WTC11 (cell line): Measurements from ENCODE around the gene CIZ1. TPM values are rescaled to one million over a fixed set of nuclear protein-coding genes. Genes with fewer than 3 reads are reported as not detected.

Experiments
- ATAC-seq: fragments of 200-7000 bp; cut with Tn5 transposase; 2 replicates; pipeline ENCODE4 v1.10.0; 2021; ENCODE audit warnings: mild to moderate bottlenecking, moderate library complexity
- CTCF ChIA-PET: fragments of 300-600 bp; sonication (Branson Sonifier 250); formaldehyde crosslinking; loops from one replicate; lab custom pipeline; 2021; ENCODE audit warnings: antibody characterized with exemption; lab: Charles Lee
- POLR2A ChIA-PET: fragments of 350-600 bp; sonication (Branson Sonifier 250); formaldehyde crosslinking; loops from one replicate; lab custom pipeline; 2021; ENCODE audit warnings: antibody characterized with exemption; lab: Charles Lee
- DNase-seq: peaks from one replicate; pipeline ENCODE4 v3.0.0; 2021; ENCODE audit warnings: low spot score
- H3K27ac Mint-ChIP-seq: 2 replicates; pipeline ENCODE4 v1.8.0; 2021; ENCODE audit warnings: mixed read lengths
- H3K27me3 Mint-ChIP-seq: 2 replicates; pipeline ENCODE4 v1.8.0; 2021; ENCODE audit warnings: low read depth, mild to moderate bottlenecking, moderate library complexity, mixed read lengths
- H3K36me3 Mint-ChIP-seq: 2 replicates; pipeline ENCODE4 v1.8.0; 2021; ENCODE audit warnings: mixed read lengths
- H3K4me1 Mint-ChIP-seq: 2 replicates; pipeline ENCODE4 v1.8.0; 2022; ENCODE audit warnings: mixed read lengths
- H3K4me3 Mint-ChIP-seq: 2 replicates; pipeline ENCODE4 v1.8.0; 2021; ENCODE audit warnings: mild to moderate bottlenecking, moderate library complexity, mixed read lengths
- H3K9me3 Mint-ChIP-seq: 2 replicates; pipeline ENCODE4 v1.8.0; 2021; ENCODE audit warnings: mixed read lengths
- CTCF ChIP-seq: fragments of 200-600 bp; IDR thresholded peaks from 2 replicates; pipeline ENCODE4 v1.8.0; 2022; ENCODE audit warnings: antibody characterized with exemption
- E2F1 ChIP-seq: sonication (generic); formaldehyde crosslinking; IDR thresholded peaks from 2 replicates; pipeline ENCODE4 v1.8.0; 2022; ENCODE audit warnings: mild to moderate bottlenecking, missing genetic modification reagents
- EMX1 ChIP-seq: fragments of 250-450 bp; sonication (Bioruptor Pico); IDR thresholded peaks from 2 replicates; pipeline ENCODE4 v1.8.0; 2021; ENCODE audit warnings: mild to moderate bottlenecking
- ETV6 ChIP-seq: sonication (generic); formaldehyde crosslinking; IDR thresholded peaks from 2 replicates; pipeline ENCODE4 v1.8.1; 2022; ENCODE audit warnings: mild to moderate bottlenecking, missing genetic modification reagents
- FOXP4 ChIP-seq: sonication (generic); formaldehyde crosslinking; IDR thresholded peaks from 2 replicates; pipeline ENCODE4 v1.8.0; 2022; ENCODE audit warnings: mild to moderate bottlenecking, missing genetic modification reagents
- GABPB1 ChIP-seq: sonication (generic); formaldehyde crosslinking; IDR thresholded peaks from 2 replicates; pipeline ENCODE4 v1.8.1; 2023; ENCODE audit warnings: mild to moderate bottlenecking, missing genetic modification reagents
- GRHL2 ChIP-seq: fragments of 250-450 bp; sonication (Bioruptor Pico); IDR thresholded peaks from 2 replicates; pipeline ENCODE4 v1.8.0; 2022; ENCODE audit warnings: mild to moderate bottlenecking, moderate library complexity; ENCODE audit not compliant: insufficient replicate concordance, severe bottlenecking
- MAX ChIP-seq: sonication (generic); formaldehyde crosslinking; IDR thresholded peaks from 2 replicates; pipeline ENCODE4 v1.8.0; 2022; ENCODE audit warnings: mild to moderate bottlenecking, missing genetic modification reagents
- NR1H2 ChIP-seq: sonication (generic); formaldehyde crosslinking; IDR thresholded peaks from 2 replicates; pipeline ENCODE4 v1.9.0; 2021; ENCODE audit warnings: mild to moderate bottlenecking, moderate library complexity, missing genetic modification reagents
- SOX15 ChIP-seq: fragments of 250-450 bp; sonication (Bioruptor Pico); IDR thresholded peaks from 2 replicates; pipeline ENCODE4 v1.9.0; 2021; ENCODE audit warnings: mild to moderate bottlenecking
- TEAD1 ChIP-seq: sonication (generic); formaldehyde crosslinking; IDR thresholded peaks from 2 replicates; pipeline ENCODE4 v1.8.0; 2022; ENCODE audit warnings: mild to moderate bottlenecking, missing genetic modification reagents
- ZBTB21 ChIP-seq: sonication (generic); formaldehyde crosslinking; IDR thresholded peaks from 2 replicates; pipeline ENCODE4 v1.8.1; 2023; ENCODE audit warnings: mild to moderate bottlenecking, missing genetic modification reagents, borderline replicate concordance
- ZNF121 ChIP-seq: sonication (generic); formaldehyde crosslinking; IDR thresholded peaks from 2 replicates; pipeline ENCODE4 v1.8.0; 2023; ENCODE audit warnings: missing genetic modification reagents
- ZNF138 ChIP-seq: sonication (generic); formaldehyde crosslinking; conservative IDR thresholded peaks from 2 replicates; pipeline ENCODE4 v1.8.1; 2022; ENCODE audit warnings: mild to moderate bottlenecking, moderate library complexity, missing genetic modification reagents
- total RNA-seq: library from RNA; stranded (reverse); gene quantifications from 3 replicates; pipeline ENCODE4 v1.2.3, GENCODE V29; 2021
- TF ChIP-seq, protein P1 (sequence below): sonication (generic); formaldehyde crosslinking; IDR thresholded peaks from 2 replicates; pipeline ENCODE4 v1.8.1; 2023; ENCODE audit warnings: mild to moderate bottlenecking, missing genetic modification reagents
- TF ChIP-seq, protein P2 (sequence below): sonication (generic); formaldehyde crosslinking; IDR thresholded peaks from 2 replicates; pipeline ENCODE4 v1.8.0; 2022; ENCODE audit warnings: missing genetic modification reagents
- TF ChIP-seq, protein P3 (sequence below): fragments of 250-450 bp; sonication (Bioruptor Pico); IDR thresholded peaks from 2 replicates; pipeline ENCODE4 v1.8.0; 2021; ENCODE audit warnings: mild to moderate bottlenecking
- TF ChIP-seq, protein P4 (sequence below): fragments of 250-450 bp; sonication (Bioruptor Pico); IDR thresholded peaks from 2 replicates; pipeline ENCODE4 v1.9.0; 2021; ENCODE audit warnings: mild to moderate bottlenecking
- TF ChIP-seq, protein P5 (sequence below): sonication (generic); formaldehyde crosslinking; IDR thresholded peaks from 2 replicates; pipeline ENCODE4 v1.8.0; 2023; ENCODE audit warnings: missing genetic modification reagents

Gene CIZ1
- total RNA-seq, 1 experiment from 2014 or later = 90.2 TPM

DNA sequence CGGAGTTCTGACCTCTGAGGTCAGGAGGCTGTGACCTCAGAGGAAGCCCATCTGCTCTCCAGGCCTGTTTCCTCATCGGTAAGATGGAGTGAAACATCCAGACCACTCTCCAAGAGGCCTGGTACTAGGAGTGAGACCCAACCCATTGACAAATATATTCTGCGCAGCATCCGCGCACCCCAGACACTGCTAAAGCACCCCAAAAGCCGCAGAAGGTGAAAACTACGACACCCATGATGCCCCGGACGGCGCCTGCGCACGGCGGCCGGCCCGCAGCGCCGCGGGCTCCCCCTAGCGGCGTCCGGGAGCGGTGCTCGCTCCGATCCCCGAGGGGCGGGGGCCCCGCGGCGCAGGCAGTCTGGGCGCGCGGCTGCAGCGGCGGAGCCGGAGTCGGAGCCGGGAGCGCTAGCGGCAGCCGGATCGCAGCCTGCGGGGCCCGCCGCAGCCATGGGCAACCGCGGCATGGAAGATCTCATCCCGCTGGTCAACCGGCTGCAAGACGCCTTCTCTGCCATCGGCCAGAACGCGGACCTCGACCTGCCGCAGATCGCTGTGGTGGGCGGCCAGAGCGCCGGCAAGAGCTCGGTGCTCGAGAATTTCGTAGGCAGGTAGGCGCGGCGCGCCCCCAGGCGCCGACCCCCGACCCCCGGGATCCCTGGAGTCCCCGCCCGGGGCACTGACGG is 11.8 kb upstream of the CIZ1 start, which contains the start of gene DNM1:
Gene DNM1 (plus strand): TSS at position 356 of the 683 bp plus-strand sequence. CDS start 92 bp downstream, at position 448.
- Mint-ChIP-seq H3K4me3 (peak within 1 kb of the TSS; percentile 76), H3K36me3 (no peaks in the 10 kb centered on the region), H3K27ac (peak within 1 kb of the TSS; percentile 3; the same call in 1 of the 2 replicates), H3K4me1 (peaks cover 24% of the 10 kb centered on the region), H3K27me3 (no peaks in the 10 kb centered on the region), H3K9me3 (no peaks in the 10 kb centered on the region)
- ATAC-seq (peak; percentile 74), DNase-seq (peak; percentile 73)
- CTCF ChIA-PET = interaction anchor here (0.6 to 2.0 kb wide), 19 partner anchors 8 to 440 kb away, joined by 3 to 23 read pairs (median 4); partner anchors contain the start of genes BBLN and CERCAM
- POLR2A ChIA-PET = no interaction called here
- TF ChIP-seq NR1H2 = no peak
- TF ChIP-seq ZNF121 (CRISPR knock-in tag) = no peak
- no peak for TF ChIP-seq E2F1 (CRISPR knock-in tag)
- TF ChIP-seq, protein P1, sequence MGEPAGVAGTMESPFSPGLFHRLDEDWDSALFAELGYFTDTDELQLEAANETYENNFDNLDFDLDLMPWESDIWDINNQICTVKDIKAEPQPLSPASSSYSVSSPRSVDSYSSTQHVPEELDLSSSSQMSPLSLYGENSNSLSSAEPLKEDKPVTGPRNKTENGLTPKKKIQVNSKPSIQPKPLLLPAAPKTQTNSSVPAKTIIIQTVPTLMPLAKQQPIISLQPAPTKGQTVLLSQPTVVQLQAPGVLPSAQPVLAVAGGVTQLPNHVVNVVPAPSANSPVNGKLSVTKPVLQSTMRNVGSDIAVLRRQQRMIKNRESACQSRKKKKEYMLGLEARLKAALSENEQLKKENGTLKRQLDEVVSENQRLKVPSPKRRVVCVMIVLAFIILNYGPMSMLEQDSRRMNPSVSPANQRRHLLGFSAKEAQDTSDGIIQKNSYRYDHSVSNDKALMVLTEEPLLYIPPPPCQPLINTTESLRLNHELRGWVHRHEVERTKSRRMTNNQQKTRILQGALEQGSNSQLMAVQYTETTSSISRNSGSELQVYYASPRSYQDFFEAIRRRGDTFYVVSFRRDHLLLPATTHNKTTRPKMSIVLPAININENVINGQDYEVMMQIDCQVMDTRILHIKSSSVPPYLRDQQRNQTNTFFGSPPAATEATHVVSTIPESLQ = no peak
- no peak for TF ChIP-seq SOX15 (CRISPR knock-in tag)
- TF ChIP-seq GRHL2 (CRISPR knock-in tag) = no peak
- TF ChIP-seq, protein P2, sequence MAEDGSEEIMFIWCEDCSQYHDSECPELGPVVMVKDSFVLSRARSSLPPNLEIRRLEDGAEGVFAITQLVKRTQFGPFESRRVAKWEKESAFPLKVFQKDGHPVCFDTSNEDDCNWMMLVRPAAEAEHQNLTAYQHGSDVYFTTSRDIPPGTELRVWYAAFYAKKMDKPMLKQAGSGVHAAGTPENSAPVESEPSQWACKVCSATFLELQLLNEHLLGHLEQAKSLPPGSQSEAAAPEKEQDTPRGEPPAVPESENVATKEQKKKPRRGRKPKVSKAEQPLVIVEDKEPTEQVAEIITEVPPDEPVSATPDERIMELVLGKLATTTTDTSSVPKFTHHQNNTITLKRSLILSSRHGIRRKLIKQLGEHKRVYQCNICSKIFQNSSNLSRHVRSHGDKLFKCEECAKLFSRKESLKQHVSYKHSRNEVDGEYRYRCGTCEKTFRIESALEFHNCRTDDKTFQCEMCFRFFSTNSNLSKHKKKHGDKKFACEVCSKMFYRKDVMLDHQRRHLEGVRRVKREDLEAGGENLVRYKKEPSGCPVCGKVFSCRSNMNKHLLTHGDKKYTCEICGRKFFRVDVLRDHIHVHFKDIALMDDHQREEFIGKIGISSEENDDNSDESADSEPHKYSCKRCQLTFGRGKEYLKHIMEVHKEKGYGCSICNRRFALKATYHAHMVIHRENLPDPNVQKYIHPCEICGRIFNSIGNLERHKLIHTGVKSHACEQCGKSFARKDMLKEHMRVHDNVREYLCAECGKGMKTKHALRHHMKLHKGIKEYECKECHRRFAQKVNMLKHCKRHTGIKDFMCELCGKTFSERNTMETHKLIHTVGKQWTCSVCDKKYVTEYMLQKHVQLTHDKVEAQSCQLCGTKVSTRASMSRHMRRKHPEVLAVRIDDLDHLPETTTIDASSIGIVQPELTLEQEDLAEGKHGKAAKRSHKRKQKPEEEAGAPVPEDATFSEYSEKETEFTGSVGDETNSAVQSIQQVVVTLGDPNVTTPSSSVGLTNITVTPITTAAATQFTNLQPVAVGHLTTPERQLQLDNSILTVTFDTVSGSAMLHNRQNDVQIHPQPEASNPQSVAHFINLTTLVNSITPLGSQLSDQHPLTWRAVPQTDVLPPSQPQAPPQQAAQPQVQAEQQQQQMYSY (CRISPR knock-in tag) = peak; percentile 19; the same call in 1 of the 2 replicates
- TF ChIP-seq, protein P3, sequence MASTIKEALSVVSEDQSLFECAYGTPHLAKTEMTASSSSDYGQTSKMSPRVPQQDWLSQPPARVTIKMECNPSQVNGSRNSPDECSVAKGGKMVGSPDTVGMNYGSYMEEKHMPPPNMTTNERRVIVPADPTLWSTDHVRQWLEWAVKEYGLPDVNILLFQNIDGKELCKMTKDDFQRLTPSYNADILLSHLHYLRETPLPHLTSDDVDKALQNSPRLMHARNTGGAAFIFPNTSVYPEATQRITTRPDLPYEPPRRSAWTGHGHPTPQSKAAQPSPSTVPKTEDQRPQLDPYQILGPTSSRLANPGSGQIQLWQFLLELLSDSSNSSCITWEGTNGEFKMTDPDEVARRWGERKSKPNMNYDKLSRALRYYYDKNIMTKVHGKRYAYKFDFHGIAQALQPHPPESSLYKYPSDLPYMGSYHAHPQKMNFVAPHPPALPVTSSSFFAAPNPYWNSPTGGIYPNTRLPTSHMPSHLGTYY (CRISPR knock-in tag) = no peak
- TF ChIP-seq, protein P4, sequence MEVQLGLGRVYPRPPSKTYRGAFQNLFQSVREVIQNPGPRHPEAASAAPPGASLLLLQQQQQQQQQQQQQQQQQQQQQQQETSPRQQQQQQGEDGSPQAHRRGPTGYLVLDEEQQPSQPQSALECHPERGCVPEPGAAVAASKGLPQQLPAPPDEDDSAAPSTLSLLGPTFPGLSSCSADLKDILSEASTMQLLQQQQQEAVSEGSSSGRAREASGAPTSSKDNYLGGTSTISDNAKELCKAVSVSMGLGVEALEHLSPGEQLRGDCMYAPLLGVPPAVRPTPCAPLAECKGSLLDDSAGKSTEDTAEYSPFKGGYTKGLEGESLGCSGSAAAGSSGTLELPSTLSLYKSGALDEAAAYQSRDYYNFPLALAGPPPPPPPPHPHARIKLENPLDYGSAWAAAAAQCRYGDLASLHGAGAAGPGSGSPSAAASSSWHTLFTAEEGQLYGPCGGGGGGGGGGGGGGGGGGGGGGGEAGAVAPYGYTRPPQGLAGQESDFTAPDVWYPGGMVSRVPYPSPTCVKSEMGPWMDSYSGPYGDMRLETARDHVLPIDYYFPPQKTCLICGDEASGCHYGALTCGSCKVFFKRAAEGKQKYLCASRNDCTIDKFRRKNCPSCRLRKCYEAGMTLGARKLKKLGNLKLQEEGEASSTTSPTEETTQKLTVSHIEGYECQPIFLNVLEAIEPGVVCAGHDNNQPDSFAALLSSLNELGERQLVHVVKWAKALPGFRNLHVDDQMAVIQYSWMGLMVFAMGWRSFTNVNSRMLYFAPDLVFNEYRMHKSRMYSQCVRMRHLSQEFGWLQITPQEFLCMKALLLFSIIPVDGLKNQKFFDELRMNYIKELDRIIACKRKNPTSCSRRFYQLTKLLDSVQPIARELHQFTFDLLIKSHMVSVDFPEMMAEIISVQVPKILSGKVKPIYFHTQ (CRISPR knock-in tag) = no peak
- no peak for TF ChIP-seq ZNF138 (CRISPR knock-in tag)
- 0 out of 2 replicates have a peak, but pooled peaks have one; percentile 31 for TF ChIP-seq ETV6 (CRISPR knock-in tag)
- TF ChIP-seq ZBTB21 (CRISPR knock-in tag) = no peak
- TF ChIP-seq GABPB1 (CRISPR knock-in tag) = no peak
- TF ChIP-seq EMX1 (CRISPR knock-in tag) = no peak
- peak; percentile 8; the same call in 1 of the 2 replicates for TF ChIP-seq FOXP4
- TF ChIP-seq, protein P5, sequence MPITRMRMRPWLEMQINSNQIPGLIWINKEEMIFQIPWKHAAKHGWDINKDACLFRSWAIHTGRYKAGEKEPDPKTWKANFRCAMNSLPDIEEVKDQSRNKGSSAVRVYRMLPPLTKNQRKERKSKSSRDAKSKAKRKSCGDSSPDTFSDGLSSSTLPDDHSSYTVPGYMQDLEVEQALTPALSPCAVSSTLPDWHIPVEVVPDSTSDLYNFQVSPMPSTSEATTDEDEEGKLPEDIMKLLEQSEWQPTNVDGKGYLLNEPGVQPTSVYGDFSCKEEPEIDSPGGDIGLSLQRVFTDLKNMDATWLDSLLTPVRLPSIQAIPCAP (CRISPR knock-in tag) = no peak
- peak; percentile 94 for TF ChIP-seq CTCF
- TF ChIP-seq MAX (CRISPR knock-in tag) = no peak; the same call in 1 of the 2 replicates
- peak; percentile 66; the same call in 1 of the 2 replicates for TF ChIP-seq TEAD1 (CRISPR knock-in tag)
